Endothelial cell of umbilical vein (primary cell): ENCODE results near the gene POTED. TPM values are rescaled to one million over a fixed set of nuclear protein-coding genes. Genes with fewer than 3 reads are reported as not detected.

ENCODE experiments used
- microRNA-seq: library from miRNA; unstranded; fragments of <30 nt; microRNA quantifications from one replicate; pipeline ENCODE4 v1.2.0, GENCODE V29; 2021; ENCODE audit warnings: borderline number of aligned reads, borderline replicate concordance
- polyA plus RNA-seq, 4 experiments: library from polyadenylated mRNA; depleted of rRNA in 3 of 4; stranded (reverse) in 3 of 4; unstranded in 1 of 4; fragments of >200 nt; gene quantifications; 2 replicates each; pipeline versions ENCODE4 v1.2.1 to v1.2.3, GENCODE V29; 2011 to 2012; ENCODE audit warnings: missing spikeins in 1 of 4
- small RNA-seq: library from RNA; depleted of rRNA; stranded (forward); fragments of <200 nt; gene quantifications from one replicate; pipeline ENCODE3, GENCODE V24; 2012; ENCODE audit warnings: low replicate concordance, low read depth; ENCODE audit not compliant: insufficient read depth, insufficient read length
- total RNA-seq: library from RNA; stranded (reverse); gene quantifications from 2 replicates; pipeline ENCODE4 v1.2.3, GENCODE V29; 2021

POTED gene
- total and polyA plus RNA-seq, 2 donors (not counting 3 experiments of a cell fraction or from before 2014, with no cell fraction given) = not detected

Small RNAs within 50 kb of the gene (microRNA-seq; reads per million reads assigned to microRNA genes)
- gene MIR3118-1 = not detected

Small RNAs within 50 kb of the gene (small RNA-seq; reads per million reads assigned to genes)
- gene AL050303.3 = not detected
- gene MIR3118-1 = not detected
- not detected for gene RNU6-286P
